Kidney tubule cell (primary cell): ENCODE measurements around the gene SLC24A5.
A peak's percentile ranks its signal among the peaks of the same experiment; 100 is the strongest.

Experiments
- DNase-seq: peaks from one replicate; pipeline ENCODE4 v3.0.0-alpha.2; 2018; ENCODE audit warnings: low spot score

Gene SLC24A5

DNA sequence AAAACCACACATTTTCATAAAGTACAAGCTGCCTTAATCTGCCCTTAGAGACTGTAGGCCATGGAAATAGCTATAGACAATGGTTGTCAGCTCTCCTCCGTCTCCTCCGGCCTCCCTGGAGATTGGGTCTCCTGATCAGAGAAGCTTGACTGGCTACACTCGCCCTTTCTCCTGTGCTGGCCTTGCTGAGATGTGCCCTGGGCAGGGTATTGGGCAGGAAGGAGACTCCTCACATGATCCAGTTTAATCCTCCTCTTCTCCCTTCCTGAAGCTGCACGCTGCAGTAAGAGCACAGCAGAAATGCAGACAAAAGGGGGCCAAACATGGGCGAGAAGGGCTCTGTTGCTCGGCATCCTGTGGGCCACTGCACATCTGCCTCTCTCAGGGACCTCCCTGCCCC lies at the start of gene SLC24A5:
TSS of gene SLC24A5 (plus strand) at position 246 of the 400 bp plus-strand sequence. CDS start at position 301, 55 bp downstream.
- DNase-seq = no peak

DNA sequence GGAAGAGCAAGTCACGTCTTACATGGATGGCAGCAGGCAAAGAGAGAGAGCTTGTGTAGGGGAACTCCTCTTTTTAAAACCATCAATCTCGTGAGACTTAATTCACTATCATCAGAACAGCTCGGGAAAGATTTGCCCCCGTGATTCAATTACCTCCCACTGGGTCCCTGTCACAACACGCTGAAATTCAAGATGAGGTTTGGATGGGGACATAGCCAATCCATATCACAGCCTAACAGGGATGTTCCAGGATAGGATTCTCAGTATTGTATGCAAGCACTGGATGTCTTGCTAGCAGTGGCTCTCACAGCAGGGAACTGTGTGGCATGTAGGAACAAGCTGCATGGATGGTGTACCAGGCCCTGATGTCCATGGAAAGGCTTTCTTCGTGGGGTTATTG lies 47.8 kb upstream of the SLC24A5 start:
- DNase-seq = no peak

DNA sequence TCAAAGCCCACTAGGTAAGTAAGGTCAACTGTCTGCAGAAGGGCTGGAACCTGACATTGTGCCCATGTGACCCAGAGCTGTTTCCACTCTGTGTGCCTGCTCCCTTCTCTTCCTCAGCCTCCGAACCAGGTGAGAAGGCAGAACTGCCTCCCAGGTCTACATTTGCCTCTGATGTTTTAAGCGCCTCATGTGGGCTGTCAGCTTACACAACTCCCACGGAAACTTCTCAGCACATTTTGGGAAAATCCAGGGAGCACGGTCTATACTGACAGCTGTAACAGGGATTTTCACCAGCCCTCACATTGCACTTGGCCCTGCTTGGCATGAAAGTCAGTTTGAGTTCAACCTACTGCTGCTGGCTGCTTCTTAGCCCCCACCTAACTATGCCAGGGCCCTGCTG lies 46.9 kb upstream of the SLC24A5 start:
- DNase-seq = no peak

DNA sequence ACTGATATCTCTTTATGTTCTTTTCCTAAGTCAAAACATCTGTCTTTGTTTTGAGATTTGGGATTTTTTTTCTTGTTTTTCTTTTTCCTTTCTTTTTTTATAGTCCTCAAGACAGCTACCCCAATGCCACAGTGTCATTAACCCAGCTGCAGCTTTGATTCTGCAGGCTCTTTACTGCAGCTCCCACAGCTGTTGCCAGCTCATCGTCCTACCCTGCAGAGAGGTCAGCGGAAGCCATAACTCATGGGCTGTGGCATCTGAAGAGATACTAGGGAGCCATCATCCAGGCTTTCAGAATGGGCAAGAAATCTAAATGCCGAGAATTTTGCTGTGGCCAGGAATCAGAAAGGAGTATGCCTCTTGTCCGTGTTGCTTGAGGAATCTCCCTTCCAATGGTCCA lies 44.3 kb upstream of the SLC24A5 start:
- no peak for DNase-seq

DNA sequence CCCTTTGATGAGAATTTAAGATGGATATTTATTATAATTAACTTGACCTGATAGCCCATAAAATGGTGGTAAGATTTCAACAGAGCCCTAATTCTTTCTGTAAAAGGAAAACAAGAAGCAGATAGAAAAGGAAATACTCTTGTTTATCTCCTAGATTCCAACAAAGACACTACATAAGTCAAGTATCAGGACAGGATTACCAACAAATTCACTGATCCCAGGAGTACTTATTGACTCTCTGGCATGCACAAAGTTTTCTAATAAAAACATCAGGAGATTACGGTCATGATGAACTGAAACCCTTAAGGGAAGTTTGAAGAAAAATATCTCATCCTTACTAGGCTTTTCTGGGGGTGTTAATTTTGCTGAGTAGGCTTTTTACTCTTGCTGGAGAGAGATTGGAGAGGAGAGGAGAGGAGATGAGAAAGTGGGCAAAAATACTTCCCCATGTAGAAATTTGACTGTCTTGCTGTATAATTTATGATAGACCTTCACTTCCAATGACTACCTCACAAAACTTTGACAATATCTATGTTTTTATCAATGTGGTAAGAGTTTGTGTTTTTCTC lies 43.1 kb upstream of the SLC24A5 start:
- DNase-seq = no peak

DNA sequence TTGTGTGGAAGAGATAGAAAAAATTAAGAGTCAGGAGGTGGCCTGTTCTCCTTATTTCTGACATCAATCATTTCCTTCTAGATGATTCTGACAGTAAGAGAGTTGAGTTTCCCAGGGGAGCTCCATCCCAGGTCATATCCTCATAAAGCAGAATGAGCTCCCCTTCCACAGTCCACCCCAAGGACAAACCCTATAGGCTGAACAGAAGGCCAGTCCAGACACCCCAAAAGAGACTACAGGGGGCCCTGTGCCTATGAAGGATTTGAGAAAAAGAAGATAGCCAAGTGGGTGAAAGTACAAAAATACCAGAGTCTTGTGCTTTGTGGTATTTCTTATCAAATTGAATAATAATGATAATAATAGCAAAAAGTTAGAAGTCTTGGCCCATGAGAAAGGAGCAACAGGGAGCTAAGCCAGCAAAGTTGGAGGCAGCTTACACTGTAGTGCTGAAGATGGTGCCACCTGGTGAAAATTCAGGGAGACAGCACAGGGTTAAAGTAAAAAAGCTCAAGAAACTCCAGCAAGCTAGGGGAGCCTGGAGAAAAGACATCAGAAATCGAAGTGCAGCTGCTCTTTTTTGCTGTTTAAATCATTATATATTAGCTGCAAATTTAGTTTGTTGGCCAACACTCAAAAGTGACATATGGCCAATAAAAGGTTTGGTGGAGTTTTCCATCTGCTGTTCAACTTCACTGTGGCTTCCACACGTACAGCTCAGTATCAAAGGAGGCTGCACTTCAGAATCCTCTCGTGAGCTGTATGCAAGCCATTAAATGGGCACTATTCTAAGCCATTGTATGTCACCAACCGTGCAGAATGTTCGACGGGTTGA lies 35.8 kb upstream of the SLC24A5 start:
- peak; percentile 49 for DNase-seq

DNA sequence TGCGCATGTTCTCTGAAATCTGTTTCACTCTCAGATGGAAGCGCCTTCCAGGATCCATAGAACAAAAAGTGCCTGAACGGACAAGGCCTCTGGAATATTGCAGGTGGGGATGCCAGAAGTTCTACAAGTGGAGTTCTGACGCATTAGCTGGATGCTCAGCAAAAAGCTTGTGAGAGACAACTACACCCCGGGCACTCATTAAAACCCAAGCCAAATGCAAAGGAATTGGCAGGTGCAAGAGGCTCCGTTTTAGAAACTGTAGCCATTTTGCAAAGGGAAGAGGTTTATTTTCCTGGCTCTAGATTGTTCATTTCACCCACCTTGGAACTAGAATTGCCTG lies 35.2 kb upstream of the SLC24A5 start:
- DNase-seq = no peak

DNA sequence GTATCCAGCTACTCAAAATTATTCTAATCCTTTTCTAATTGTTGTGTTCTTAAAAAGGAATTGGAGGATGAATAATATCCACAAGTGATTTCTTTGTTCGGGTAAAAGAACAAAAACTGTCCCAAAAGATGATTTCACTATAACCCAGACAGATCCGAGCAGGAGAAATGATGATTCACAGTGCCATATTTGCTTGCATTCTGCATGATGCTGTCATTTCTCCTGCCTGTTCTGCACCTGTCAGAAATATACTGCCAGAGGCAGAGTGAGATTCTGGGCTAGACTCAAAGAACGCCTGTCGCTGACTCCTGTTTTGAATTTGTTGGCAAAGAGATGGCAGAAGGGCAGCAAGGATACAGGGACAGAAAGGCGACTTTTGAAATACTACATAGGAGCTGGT lies 34.7 kb upstream of the SLC24A5 start:
- DNase-seq = no peak

DNA sequence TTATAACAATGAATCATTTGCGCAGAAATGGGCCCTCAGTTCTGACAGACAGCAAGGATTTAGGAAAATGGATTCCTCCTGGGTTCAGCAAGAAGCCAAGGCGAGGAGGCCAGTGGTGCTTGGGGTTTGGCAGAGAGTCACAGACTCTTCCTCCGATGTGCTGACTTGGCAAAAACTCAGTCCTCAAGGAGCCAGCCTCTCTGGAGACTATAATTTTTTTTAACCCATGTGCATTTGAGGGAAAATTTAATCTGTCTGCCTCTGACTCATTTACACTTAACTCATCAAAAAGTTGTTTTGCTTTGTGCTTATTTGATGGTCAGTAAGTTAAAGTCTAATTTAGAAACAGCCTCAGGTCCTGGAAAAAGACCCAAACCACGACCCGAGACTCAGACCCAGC lies 34.2 kb upstream of the SLC24A5 start:
- DNase-seq = no peak

DNA sequence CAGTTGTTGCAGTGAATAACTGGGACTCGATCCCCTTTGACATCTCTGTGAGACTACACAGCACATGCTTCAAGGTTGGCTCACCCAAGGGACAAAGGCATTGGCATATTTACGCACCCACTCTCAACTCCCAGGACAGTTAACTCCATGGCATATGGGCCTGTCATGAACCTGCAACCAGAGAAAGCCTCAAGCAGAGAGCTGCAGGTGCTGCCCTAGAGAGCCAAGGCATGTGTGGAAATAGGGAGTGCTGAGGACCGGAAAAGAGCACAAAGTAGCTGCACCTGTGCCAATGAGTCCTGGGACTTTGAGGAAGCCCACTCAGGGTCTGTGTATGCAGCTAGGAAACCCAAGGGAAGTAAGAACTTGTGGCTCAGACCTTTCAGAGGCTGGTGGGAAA lies 32.9 kb upstream of the SLC24A5 start:
- no peak for DNase-seq

DNA sequence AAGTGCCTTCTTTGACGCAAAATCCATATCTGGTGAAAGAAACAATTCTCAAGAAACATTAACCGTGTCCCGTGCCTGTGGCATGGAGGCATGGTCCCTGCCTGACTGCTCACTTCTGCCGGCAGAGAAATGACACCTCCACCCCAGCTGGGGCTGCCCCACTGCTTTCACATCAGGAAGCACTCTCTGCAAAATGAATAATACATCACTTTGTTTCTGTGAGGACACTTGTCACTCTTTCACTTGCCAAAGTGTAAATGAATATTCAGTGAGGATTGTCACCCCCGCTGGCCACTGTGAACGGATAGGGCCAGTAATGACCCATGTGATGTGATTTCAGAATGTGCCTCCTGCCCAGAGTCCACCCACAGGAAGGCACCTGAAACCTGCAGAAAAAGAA lies 31.1 kb upstream of the SLC24A5 start:
- peak; percentile 57 for DNase-seq

DNA sequence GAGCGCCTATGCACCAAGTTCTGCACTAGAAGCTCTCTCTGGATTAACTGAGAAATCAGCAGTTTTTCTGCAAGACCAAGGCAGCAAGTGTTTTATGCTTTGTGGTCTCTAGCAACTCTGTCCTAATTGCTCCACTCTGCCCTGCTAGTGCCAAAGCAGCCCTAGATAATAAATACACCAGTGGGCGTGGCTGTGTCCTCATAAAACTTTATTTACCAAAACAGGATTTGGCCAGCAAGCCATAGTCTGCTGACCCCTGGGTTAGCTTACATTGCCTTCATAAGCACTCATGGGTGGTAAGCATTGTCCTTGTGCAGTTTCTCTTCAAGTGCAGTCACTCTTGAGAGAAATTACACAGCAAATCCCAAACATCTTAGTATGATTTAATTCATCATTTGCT lies 30.7 kb upstream of the SLC24A5 start:
- DNase-seq = no peak

DNA sequence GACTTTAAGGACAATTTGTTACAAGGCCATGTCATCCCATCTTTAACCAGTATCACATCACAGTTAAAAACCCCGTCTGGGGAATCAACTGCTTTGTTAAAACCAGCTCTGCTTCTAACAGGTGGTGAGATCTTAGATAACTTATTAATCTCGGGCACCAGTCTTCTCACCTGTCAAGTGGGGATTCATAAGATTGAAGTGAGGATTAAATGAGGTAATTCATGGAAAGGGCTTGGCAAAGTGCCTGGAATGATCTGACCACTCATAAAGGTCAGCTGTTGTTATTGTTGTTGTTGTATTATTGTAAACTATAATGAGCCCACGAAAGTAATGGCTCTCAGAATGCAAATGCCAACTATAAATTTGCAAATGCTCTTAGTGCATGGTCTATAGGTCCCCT lies 30.1 kb upstream of the SLC24A5 start:
- DNase-seq = no peak

DNA sequence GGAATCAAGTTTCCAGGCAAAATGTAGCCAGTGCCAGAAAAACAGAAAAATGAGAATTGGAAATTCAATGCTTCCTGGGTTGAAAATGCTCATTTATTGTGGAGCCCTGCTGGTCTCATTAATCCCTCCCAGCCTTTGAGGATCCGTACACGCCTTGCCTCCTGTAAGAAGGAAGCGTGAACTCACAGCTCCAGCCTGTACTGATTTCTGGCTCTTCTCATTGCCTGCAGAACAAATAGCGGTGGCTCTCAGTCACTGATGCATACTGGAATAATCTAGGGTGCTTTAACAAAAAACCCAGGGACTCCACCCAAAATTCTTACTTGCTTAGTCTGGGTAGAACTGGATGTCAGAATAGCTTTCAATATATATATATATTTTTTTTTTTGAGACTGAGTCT lies 29.3 kb upstream of the SLC24A5 start:
- DNase-seq = no peak

DNA sequence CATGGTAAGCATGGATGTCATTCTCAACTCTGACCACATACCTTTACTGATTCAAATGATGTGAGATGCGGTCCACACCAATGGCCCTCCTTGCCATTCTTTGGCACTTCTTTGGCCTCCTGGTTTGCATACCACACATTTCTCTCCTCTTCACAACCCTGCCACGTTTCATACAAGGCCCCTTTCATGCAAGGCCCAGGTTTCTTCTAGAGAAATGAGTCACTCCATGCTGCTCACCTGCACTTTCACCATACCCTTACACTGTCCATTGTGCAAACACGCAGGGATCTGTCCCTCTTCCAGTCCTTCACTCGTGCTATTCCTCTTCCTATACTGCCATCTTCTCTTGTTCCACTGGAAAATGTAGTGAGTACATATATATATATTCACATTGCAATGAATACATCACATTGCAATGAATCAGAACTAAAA lies 24.4 kb upstream of the SLC24A5 start:
- DNase-seq = peak; percentile 34

DNA sequence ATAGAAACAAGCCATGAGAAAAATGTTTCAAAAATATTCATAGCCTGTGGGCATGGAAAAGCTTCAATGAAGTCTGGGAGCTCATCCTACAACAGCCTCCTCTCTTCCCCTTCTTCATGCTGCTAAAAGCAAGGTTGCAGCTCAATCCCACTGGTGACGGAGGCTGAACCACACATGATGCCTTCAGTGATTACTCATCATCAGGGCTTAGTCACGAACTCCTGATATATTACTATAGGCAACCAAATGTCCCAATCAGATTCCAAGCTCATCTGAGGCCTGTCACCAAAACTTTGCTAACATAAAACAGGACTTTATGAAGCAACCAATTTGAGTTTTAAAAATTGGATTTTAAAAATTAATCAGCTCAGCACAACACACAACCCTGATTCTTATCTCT lies 24.0 kb upstream of the SLC24A5 start:
- DNase-seq = peak; percentile 65

DNA sequence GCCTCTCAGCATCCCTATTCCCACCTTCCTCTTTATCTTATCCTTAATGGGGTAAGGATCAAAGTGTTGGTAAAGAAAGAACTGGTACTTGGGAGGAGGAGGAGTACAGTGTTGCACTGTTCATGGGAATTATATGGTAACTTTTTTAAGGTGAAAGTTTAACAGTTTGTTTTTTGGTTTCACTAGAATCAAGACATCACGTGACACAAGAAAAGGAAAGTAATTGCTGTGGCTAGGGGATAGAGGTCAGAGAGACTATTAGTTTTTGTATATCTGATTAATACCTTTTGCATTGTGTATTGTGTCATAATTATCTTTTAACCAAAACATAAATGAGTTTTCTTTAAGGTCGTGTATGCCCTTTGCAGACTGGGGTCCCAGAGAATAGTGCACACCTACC lies 23.5 kb upstream of the SLC24A5 start:
- DNase-seq = no peak

DNA sequence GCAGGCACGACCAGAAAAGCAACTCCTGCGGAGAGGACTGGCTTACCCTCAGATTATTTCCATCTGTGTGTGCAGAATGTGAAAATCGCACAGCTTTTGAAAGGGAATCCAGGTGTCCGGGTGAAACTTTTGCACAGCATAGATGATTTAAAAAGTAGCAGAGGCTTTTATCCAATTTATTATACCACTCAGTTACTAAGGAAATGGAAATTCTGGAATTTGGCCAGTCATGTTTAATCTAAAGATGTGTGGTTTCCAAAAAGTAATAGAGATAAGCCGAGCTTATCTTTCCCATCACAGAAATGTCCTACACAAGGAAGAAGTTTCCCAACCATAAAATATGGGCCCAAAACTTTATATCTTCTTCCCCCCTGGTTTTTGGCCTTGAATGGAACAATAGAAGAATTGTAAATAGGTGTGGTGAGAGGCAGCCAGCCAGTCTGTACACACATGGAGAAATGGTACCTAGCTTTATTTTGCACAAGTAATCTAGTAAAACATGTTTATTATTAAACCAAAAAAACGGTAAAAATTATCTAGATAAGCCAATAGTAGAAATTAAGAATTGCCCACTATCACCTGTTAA lies 19.3 kb upstream of the SLC24A5 start:
- no peak for DNase-seq

DNA sequence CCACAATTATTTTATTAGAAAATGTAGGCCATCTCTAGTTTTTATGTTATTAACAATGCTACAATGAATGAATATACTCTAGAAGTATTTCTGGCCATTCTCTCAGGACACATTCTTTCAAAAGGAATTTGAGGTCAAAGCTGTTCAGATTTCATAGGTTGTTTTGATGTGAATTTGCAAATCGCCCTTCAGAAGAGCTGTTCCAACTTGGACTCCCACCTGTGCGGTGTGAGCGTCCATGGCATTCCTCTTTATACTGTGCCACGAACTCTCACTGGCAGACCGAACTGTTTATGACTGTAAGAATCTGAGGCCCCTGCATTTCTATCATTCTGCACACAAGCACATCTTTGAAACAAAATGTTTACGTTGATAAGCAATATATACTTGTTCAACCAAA lies 18.6 kb upstream of the SLC24A5 start:
- DNase-seq = no peak

DNA sequence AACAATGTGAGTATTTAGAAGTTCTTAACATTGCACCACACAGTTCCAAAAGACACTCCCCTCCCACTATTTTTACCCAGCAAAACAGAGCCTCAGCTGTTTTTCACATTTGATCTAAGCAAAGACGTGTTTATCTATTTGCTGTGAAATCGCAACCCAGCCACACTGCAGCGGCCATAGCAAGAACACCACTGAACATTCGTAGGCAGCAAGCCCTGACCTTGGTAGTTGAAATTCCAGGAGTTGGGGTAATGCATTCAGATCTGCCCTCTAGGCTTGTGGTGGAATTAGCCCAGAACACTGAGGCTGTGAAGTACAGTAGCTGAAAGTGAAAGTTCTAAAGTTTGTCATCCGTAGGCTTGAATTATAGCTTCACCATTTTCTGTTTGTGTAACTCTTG lies 17.1 kb upstream of the SLC24A5 start:
- peak; percentile 19 for DNase-seq

DNA sequence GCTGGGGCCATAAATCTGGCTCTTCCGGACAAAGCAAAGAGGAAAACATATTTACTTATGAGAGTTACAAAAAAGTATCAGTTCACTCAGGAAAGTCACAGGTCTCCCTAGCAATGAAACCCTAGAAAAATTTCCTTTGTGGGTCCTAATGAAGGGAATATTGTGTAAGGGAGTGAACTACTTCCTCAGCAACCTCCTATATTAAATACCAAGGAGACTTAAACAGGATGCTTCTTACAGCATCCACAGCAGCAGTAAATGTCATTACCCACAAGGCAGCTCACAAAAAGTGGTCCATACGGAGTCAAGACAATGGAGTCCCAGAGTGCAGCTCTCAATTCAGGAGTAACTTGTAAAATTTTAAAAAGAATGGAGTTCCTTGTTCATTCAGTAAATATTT lies 14.9 kb upstream of the SLC24A5 start:
- DNase-seq = no peak

DNA sequence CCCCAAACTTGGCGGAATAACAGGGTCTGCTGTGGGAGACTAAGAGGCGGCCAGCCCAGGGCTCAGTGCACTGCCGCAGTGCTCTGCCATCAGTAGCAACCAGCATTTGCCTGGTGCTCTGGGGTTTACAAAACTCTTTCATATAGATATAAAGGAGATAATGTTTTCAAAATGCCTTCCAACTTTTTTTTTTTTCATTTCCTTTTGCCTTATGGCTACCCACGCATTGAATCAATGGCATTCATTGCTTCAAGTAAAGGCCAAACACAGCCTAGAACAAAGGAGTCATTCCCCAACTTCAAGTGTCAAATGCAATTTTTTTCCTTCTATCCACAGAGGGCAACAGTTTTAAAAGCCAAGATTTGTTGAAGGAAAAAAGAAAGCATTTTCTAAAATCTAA lies 11.6 kb upstream of the SLC24A5 start:
- DNase-seq = no peak

DNA sequence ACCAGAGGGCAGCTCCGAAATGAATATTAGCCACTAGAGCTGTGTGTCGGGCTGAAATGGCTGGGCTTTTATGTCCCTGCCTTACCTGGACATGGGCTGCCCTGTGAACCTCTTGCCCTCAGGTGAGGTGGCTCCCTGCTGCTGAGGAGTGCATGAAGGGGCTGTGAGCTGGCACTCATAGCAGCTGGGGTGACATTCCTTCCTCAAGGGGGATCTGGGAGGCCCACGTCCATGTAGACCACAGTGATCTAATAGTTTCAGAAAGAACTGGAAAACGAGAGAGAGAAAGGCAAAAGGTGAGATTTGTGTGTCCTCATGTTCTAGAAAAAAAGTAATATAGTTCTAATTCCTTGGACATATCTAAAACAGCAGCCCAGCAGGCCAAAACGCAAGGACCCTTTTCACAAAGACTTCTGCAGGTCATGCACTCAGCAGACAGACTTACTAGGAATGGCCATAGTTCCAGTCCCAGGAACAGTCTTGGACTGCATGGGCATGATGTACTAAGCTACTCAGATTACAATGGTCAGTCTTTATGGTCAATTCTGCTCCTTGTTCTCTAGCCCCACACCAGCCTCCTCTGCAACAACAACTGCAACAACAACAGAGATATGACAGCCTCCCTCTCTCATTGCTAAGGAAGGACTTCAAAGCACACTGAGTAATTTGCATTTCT lies 10.8 kb upstream of the SLC24A5 start:
- no peak for DNase-seq
